Neural progenitor cell (in vitro differentiated cells): Measurements from ENCODE around the gene ARAP3. TPM values are rescaled to one million over a fixed set of nuclear protein-coding genes. Genes with fewer than 3 reads are reported as not detected.

ENCODE experiments used
- DNase-seq: peaks from one replicate; pipeline ENCODE4 v3.0.0-alpha.2; 2016; ENCODE audit warnings: low spot score
- H2AFZ ChIP-seq: fragments of 200-600 bp; sonication (generic); replicated peaks from 2 replicates; pipeline ENCODE4 v1.6.1; 2016; ENCODE audit warnings: antibody characterized with exemption
- H3F3A ChIP-seq: fragments of 200-600 bp; sonication (generic); 2 replicates; pipeline ENCODE4 v1.6.1; 2016; ENCODE audit warnings: antibody characterized with exemption, low read depth
- H3K27ac ChIP-seq: fragments of 200-600 bp; sonication (generic); 2 replicates; pipeline ENCODE4 v1.5.1; 2016; ENCODE audit warnings: mild to moderate bottlenecking
- H3K27me3 ChIP-seq: fragments of 200-600 bp; sonication (generic); 2 replicates; pipeline ENCODE4 v1.6.1; 2016; ENCODE audit warnings: mild to moderate bottlenecking, moderate library complexity
- H3K36me3 ChIP-seq: fragments of 200-600 bp; sonication (generic); 2 replicates; pipeline ENCODE4 v1.5.1; 2016
- H3K4me1 ChIP-seq: fragments of 200-600 bp; sonication (generic); 2 replicates; pipeline ENCODE4 v1.6.1; 2016; ENCODE audit warnings: mixed run types
- H3K4me2 ChIP-seq: fragments of 200-600 bp; sonication (generic); 2 replicates; pipeline ENCODE4 v1.6.1; 2016
- H3K4me3 ChIP-seq: fragments of 200-600 bp; sonication (generic); 2 replicates; pipeline ENCODE4 v1.5.1; 2016
- H3K79me2 ChIP-seq: fragments of 200-600 bp; sonication (generic); 2 replicates; pipeline ENCODE4 v1.6.1; 2016; ENCODE audit warnings: low read depth
- H3K9ac ChIP-seq: fragments of 200-600 bp; sonication (generic); 2 replicates; pipeline ENCODE4 v1.6.1; 2016
- H3K9me3 ChIP-seq: fragments of 200-600 bp; sonication (generic); 2 replicates; pipeline ENCODE4 v1.5.1; 2016; ENCODE audit warnings: low read depth
- H4K20me1 ChIP-seq: fragments of 200-600 bp; sonication (generic); 2 replicates; pipeline ENCODE4 v1.6.1; 2016; ENCODE audit warnings: low read depth
- H3K27ac Mint-ChIP-seq: 3 replicates; pipeline ENCODE4 v1.8.0; 2021; ENCODE audit warnings: mixed read lengths
- H3K27me3 Mint-ChIP-seq: 2 replicates; pipeline ENCODE4 v1.8.0; 2022; ENCODE audit warnings: low read depth, mild to moderate bottlenecking, inconsistent platforms, moderate library complexity, mixed read lengths; ENCODE audit not compliant: insufficient read depth
- H3K36me3 Mint-ChIP-seq: 3 replicates; pipeline ENCODE4 v1.8.0; 2021; ENCODE audit warnings: mixed read lengths
- H3K4me1 Mint-ChIP-seq: 3 replicates; pipeline ENCODE4 v1.8.0; 2021; ENCODE audit warnings: mixed read lengths
- H3K4me3 Mint-ChIP-seq: 3 replicates; pipeline ENCODE4 v1.8.0; 2021; ENCODE audit warnings: mild to moderate bottlenecking, moderate library complexity, mixed read lengths
- H3K9me3 Mint-ChIP-seq: 3 replicates; pipeline ENCODE4 v1.8.0; 2020; ENCODE audit warnings: mixed read lengths
- CTCF ChIP-seq: fragments of 200-600 bp; sonication (generic); IDR thresholded peaks from 2 replicates; pipeline ENCODE4 v1.5.1; 2017; ENCODE audit warnings: antibody characterized with exemption, mild to moderate bottlenecking
- EZH2 ChIP-seq: fragments of 200-600 bp; sonication (generic); IDR thresholded peaks from 2 replicates; pipeline ENCODE4 v1.6.1; 2017; ENCODE audit warnings: antibody characterized with exemption, mild to moderate bottlenecking, moderate library complexity
- EZH2phosphoT487 ChIP-seq: fragments of 200-600 bp; sonication (generic); IDR thresholded peaks from 2 replicates; pipeline ENCODE4 v1.6.1; 2017; ENCODE audit warnings: antibody characterized with exemption
- total RNA-seq: library from RNA; depleted of rRNA; stranded (reverse); fragments of >200 nt; gene quantifications from 2 replicates; pipeline ENCODE4 v1.2.3, GENCODE V29; 2015; ENCODE audit warnings: low replicate concordance

The ARAP3 gene
- total RNA-seq, 1 donor from 2014 or later = 7.6 TPM

- DNase-seq = peak; percentile 92
- H3K9ac ChIP-seq = no peak within 1 kb of the TSS
- no peaks in the 10 kb centered on the region for H4K20me1 ChIP-seq
- no peaks in the 10 kb centered on the region for H3K4me1 ChIP-seq
- no peaks in the 10 kb centered on the region for H3K79me2 ChIP-seq
- H3K27me3 ChIP-seq = peaks cover 6% of the 10 kb centered on the region
- TF ChIP-seq CTCF (no peak), EZH2phosphoT487 (no peak), EZH2 (no peak)
- peak within 1 kb of the TSS; percentile 93 for H2AFZ ChIP-seq
- H3K4me3 Mint-ChIP-seq = peak within 1 kb of the TSS; percentile 95
- peak within 1 kb of the TSS; percentile 55 for H3K27ac Mint-ChIP-seq
- H3K4me1 Mint-ChIP-seq = peaks cover 10% of the 10 kb centered on the region
- peaks cover under 1% of the 10 kb centered on the region for H3K36me3 Mint-ChIP-seq
- no peaks in the 10 kb centered on the region for H3K9me3 Mint-ChIP-seq
- H3K9me3 ChIP-seq = no peaks in the 10 kb centered on the region
- H3K4me2 ChIP-seq = peak within 1 kb of the TSS; percentile 94
- H3K27ac ChIP-seq = no peak within 1 kb of the TSS
- H3F3A ChIP-seq = peaks cover 11% of the 10 kb centered on the region
- H3K4me3 ChIP-seq = peak within 1 kb of the TSS; percentile 69
- no peaks in the 10 kb centered on the region for H3K36me3 ChIP-seq
- peaks cover 3% of the 10 kb centered on the region for H3K27me3 Mint-ChIP-seq
Observed at GRCh38 chr5:141650851-141651727, 30.9 kb downstream of the ARAP3 start, which contains the start of gene FCHSD1. FCHSD1 (minus strand) TSS chr5:141651418; CDS start chr5:141651368, 50 bp downstream.

- Histone ChIP-seq H3K4me1 (no peaks in the 10 kb centered on the region), H3K36me3 (no peaks in the 10 kb centered on the region), H3K9ac (no peak overlapping the region), H2AFZ (no peak overlapping the region), H3K4me2 (no peak overlapping the region), H3K27me3 (peaks cover 6% of the 10 kb centered on the region), H3K27ac (no peak overlapping the region), H4K20me1 (no peaks in the 10 kb centered on the region), H3F3A (peaks cover 11% of the 10 kb centered on the region), H3K9me3 (no peaks in the 10 kb centered on the region), H3K79me2 (no peaks in the 10 kb centered on the region), H3K4me3 (no peak overlapping the region)
- H3K4me3 Mint-ChIP-seq = peak overlapping the region; percentile 79
- peaks cover 2% of the 10 kb centered on the region for H3K36me3 Mint-ChIP-seq
- no peak for TF ChIP-seq EZH2
- TF ChIP-seq CTCF = no peak
- TF ChIP-seq EZH2phosphoT487 = no peak
- H3K9me3 Mint-ChIP-seq = no peaks in the 10 kb centered on the region
- no peak overlapping the region for H3K27ac Mint-ChIP-seq
- H3K4me1 Mint-ChIP-seq = peaks cover 10% of the 10 kb centered on the region
- DNase-seq = no peak
- H3K27me3 Mint-ChIP-seq = peaks cover 3% of the 10 kb centered on the region
Observed at GRCh38 chr5:141649972-141650371, 32.1 kb downstream of the ARAP3 start.

GRCh38 chr5:141649056-141649688 lies 32.9 kb downstream of the ARAP3 start:
- no peaks in the 10 kb centered on the region for H3K4me1 ChIP-seq
- H3K4me2 ChIP-seq = no peak overlapping the region
- H3K4me3 ChIP-seq = no peak overlapping the region
- H3K9me3 ChIP-seq = no peaks in the 10 kb centered on the region
- H3K9me3 Mint-ChIP-seq = no peaks in the 10 kb centered on the region
- no peaks in the 10 kb centered on the region for H3K36me3 ChIP-seq
- H2AFZ ChIP-seq = no peak overlapping the region
- no peaks in the 10 kb centered on the region for H4K20me1 ChIP-seq
- peaks cover 6% of the 10 kb centered on the region for H3K27me3 ChIP-seq
- TF ChIP-seq EZH2phosphoT487 = no peak
- no peak for TF ChIP-seq EZH2
- no peak for TF ChIP-seq CTCF
- peaks cover 11% of the 10 kb centered on the region for H3F3A ChIP-seq
- H3K4me1 Mint-ChIP-seq = peaks cover 10% of the 10 kb centered on the region
- peaks cover 2% of the 10 kb centered on the region for H3K36me3 Mint-ChIP-seq
- H3K79me2 ChIP-seq = no peaks in the 10 kb centered on the region
- peak overlapping the region; percentile 43 for H3K4me3 Mint-ChIP-seq
- no peak overlapping the region for H3K27ac Mint-ChIP-seq
- no peak for DNase-seq
- H3K27me3 Mint-ChIP-seq = peaks cover 3% of the 10 kb centered on the region
- no peak overlapping the region for H3K9ac ChIP-seq
- H3K27ac ChIP-seq = no peak overlapping the region
